Measurements from ENCODE around the gene KAT8.

The KAT8 gene

GRCh38 chr16:31117384-31118222 is at the start of gene KAT8:
Gene KAT8 (plus strand): TSS chr16:31117664. CDS start chr16:31117682, 18 bp downstream.
- Histone ChIP-seq H3K27me3 (ENCODE audit: low read depth) (no peaks in the 10 kb centered on the region), H3K9me3 (no peaks in the 10 kb centered on the region), H3K4me1 (peaks cover 4% of the 10 kb centered on the region), H3K36me3 (replicated peaks) (peaks cover 29% of the 10 kb centered on the region), H3K4me3 (peak within 1 kb of the TSS; percentile 64)
- peak; percentile 98 to 99 for DNase-seq (ENCODE audit: low spot score in 2 of 2)
- in situ Hi-C loops (cut with MboI; ENCODE audit: low sequenced_read_pairs), result no loop called here

GRCh38 chr16:31071861-31072260 is 45.6 kb upstream of the KAT8 start:
- H3K4me1 ChIP-seq, result peaks cover 7% of the 10 kb centered on the region; the same call in 1 of the 2 replicates
- in situ Hi-C loops (cut with MboI; ENCODE audit: low sequenced_read_pairs), result no loop called here

GRCh38 chr16:31072540-31073141 is 44.8 kb upstream of the KAT8 start:
- H3K9me3 ChIP-seq, result no peaks in the 10 kb centered on the region
- in situ Hi-C loops (cut with MboI; ENCODE audit: low sequenced_read_pairs), result no loop called here
- no peak for DNase-seq (ENCODE audit: low spot score in 2 of 2)

More at GRCh38 chr16:31071861-31072260, 45.6 kb upstream of the KAT8 start:
- peak; percentile 64 to 73 for DNase-seq (ENCODE audit: low spot score in 2 of 2)
- H3K4me3 ChIP-seq, result peak overlapping the region; percentile 92
- no peaks in the 10 kb centered on the region for H3K27me3 ChIP-seq (ENCODE audit: low read depth)
- peaks cover 5% of the 10 kb centered on the region for H3K36me3 ChIP-seq (replicated peaks)
- no peaks in the 10 kb centered on the region for H3K9me3 ChIP-seq

GRCh38 chr16:31073142-31073969 is 44.1 kb upstream of the KAT8 start:
- H3K4me1 ChIP-seq, result peaks cover 7% of the 10 kb centered on the region; the same call in 1 of the 2 replicates
- DNase-seq (ENCODE audit: low spot score in 2 of 2), result peak; percentile 89 to 96
- in situ Hi-C loops (cut with MboI; ENCODE audit: low sequenced_read_pairs), result no loop called here
- peaks cover 16% of the 10 kb centered on the region for H3K36me3 ChIP-seq (replicated peaks)
- H3K27me3 ChIP-seq (ENCODE audit: low read depth), result no peaks in the 10 kb centered on the region
- H3K4me3 ChIP-seq, result peak overlapping the region; percentile 92
- no peaks in the 10 kb centered on the region for H3K9me3 ChIP-seq

More at GRCh38 chr16:31072540-31073141, 44.8 kb upstream of the KAT8 start:
- H3K27me3 ChIP-seq (ENCODE audit: low read depth), result no peaks in the 10 kb centered on the region
- peaks cover 13% of the 10 kb centered on the region for H3K36me3 ChIP-seq (replicated peaks)
- H3K4me1 ChIP-seq, result peaks cover 7% of the 10 kb centered on the region; the same call in 1 of the 2 replicates
- H3K4me3 ChIP-seq, result peak overlapping the region; percentile 92

- peak; percentile 98 to 99 for DNase-seq (ENCODE audit: low spot score in 2 of 2)
- in situ Hi-C loops (cut with MboI; ENCODE audit: low sequenced_read_pairs), result no loop called here
Measured at GRCh38 chr16:31073970-31074813, 43.3 kb upstream of the KAT8 start, which contains the start of the genes ZNF646 and ZNF668. Gene ZNF646 (plus strand): TSS chr16:31074422. CDS start chr16:31076325, 1,903 bp downstream. Gene ZNF668 (minus strand): TSS chr16:31074240. CDS start chr16:31064459, 9,781 bp downstream.

GRCh38 chr16:31074814-31075183 is 42.7 kb upstream of the KAT8 start:
- Histone ChIP-seq H3K36me3 (replicated peaks) (peaks cover 28% of the 10 kb centered on the region), H3K4me1 (peaks cover 7% of the 10 kb centered on the region; the same call in 1 of the 2 replicates), H3K4me3 (peak overlapping the region; percentile 92), H3K9me3 (no peaks in the 10 kb centered on the region), H3K27me3 (ENCODE audit: low read depth) (no peaks in the 10 kb centered on the region)
- in situ Hi-C loops (cut with MboI; ENCODE audit: low sequenced_read_pairs), result no loop called here
- no peak for DNase-seq (ENCODE audit: low spot score in 2 of 2)

More at GRCh38 chr16:31073970-31074813, 43.3 kb upstream of the KAT8 start, which contains the start of the genes ZNF646 and ZNF668:
- Histone ChIP-seq H3K27me3 (ENCODE audit: low read depth) (no peaks in the 10 kb centered on the region), H3K36me3 (replicated peaks) (peaks cover 23% of the 10 kb centered on the region), H3K4me3 (peak within 1 kb of the TSS; percentile 92), H3K4me1 (peaks cover 7% of the 10 kb centered on the region; the same call in 1 of the 2 replicates), H3K9me3 (no peaks in the 10 kb centered on the region)

- Histone ChIP-seq H3K9me3 (no peaks in the 10 kb centered on the region), H3K4me1 (peaks cover 6% of the 10 kb centered on the region; the same call in 1 of the 2 replicates), H3K4me3 (no peak overlapping the region), H3K36me3 (replicated peaks) (peaks cover 43% of the 10 kb centered on the region), H3K27me3 (ENCODE audit: low read depth) (no peaks in the 10 kb centered on the region)
- DNase-seq (ENCODE audit: low spot score in 2 of 2), result no peak
- in situ Hi-C loops (cut with MboI; ENCODE audit: low sequenced_read_pairs), result no loop called here
Measured at GRCh38 chr16:31076319-31076718, 41.1 kb upstream of the KAT8 start.

- no peaks in the 10 kb centered on the region for H3K27me3 ChIP-seq (ENCODE audit: low read depth)
- H3K9me3 ChIP-seq, result no peaks in the 10 kb centered on the region
- H3K4me3 ChIP-seq, result no peak overlapping the region
- no peak for DNase-seq (ENCODE audit: low spot score in 2 of 2)
- H3K4me1 ChIP-seq, result 0 out of 2 replicates have a peak, but pooled peaks cover 3% of the 10 kb centered on the region
- in situ Hi-C loops (cut with MboI; ENCODE audit: low sequenced_read_pairs), result no loop called here
- peaks cover 47% of the 10 kb centered on the region for H3K36me3 ChIP-seq (replicated peaks)
Measured at GRCh38 chr16:31077024-31077423, 40.4 kb upstream of the KAT8 start.

GRCh38 chr16:31077592-31078396 is 39.7 kb upstream of the KAT8 start:
- Histone ChIP-seq H3K4me1 (0 out of 2 replicates have a peak, but pooled peaks cover 3% of the 10 kb centered on the region), H3K9me3 (no peaks in the 10 kb centered on the region), H3K27me3 (ENCODE audit: low read depth) (no peaks in the 10 kb centered on the region), H3K36me3 (replicated peaks) (peaks cover 47% of the 10 kb centered on the region), H3K4me3 (no peak overlapping the region)
- in situ Hi-C loops (cut with MboI; ENCODE audit: low sequenced_read_pairs), result no loop called here
- no peak for DNase-seq (ENCODE audit: low spot score in 2 of 2)

- H3K27me3 ChIP-seq (ENCODE audit: low read depth), result no peaks in the 10 kb centered on the region
- in situ Hi-C loops (cut with MboI; ENCODE audit: low sequenced_read_pairs), result no loop called here
- no peaks in the 10 kb centered on the region for H3K9me3 ChIP-seq
- no peak overlapping the region for H3K4me3 ChIP-seq
- no peak for DNase-seq (ENCODE audit: low spot score in 2 of 2)
- 0 out of 2 replicates have a peak, but pooled peaks cover 3% of the 10 kb centered on the region for H3K4me1 ChIP-seq
- H3K36me3 ChIP-seq (replicated peaks), result peaks cover 47% of the 10 kb centered on the region
Measured at GRCh38 chr16:31078597-31079341, 38.7 kb upstream of the KAT8 start.

GRCh38 chr16:31079342-31079944 is 38.0 kb upstream of the KAT8 start:
- H3K9me3 ChIP-seq, result no peaks in the 10 kb centered on the region
- no peaks in the 10 kb centered on the region for H3K27me3 ChIP-seq (ENCODE audit: low read depth)
- no peak for DNase-seq (ENCODE audit: low spot score in 2 of 2)
- H3K36me3 ChIP-seq (replicated peaks), result peaks cover 54% of the 10 kb centered on the region
- H3K4me1 ChIP-seq, result 0 out of 2 replicates have a peak, but pooled peaks cover 3% of the 10 kb centered on the region
- in situ Hi-C loops (cut with MboI; ENCODE audit: low sequenced_read_pairs), result no loop called here
- no peak overlapping the region for H3K4me3 ChIP-seq
